RWPE2 (cell line): Measurements from ENCODE around the gene DAB2.

Experiments
- ATAC-seq: fragments of 200-7000 bp; cut with Tn5 transposase; 3 replicates; pipeline ENCODE4 v1.9.1; 2021; ENCODE audit warnings: low read depth
- DNase-seq: peaks from one replicate; pipeline ENCODE4 v3.0.0-alpha.2; 2020; ENCODE audit warnings: low spot score
- H3K27ac ChIP-seq: fragments of 450-650 bp; 2 replicates; pipeline ENCODE4 v1.5.1; 2017; ENCODE audit warnings: mild to moderate bottlenecking; ENCODE audit not compliant: poor library complexity, severe bottlenecking
- H3K27me3 ChIP-seq: fragments of 250-450 bp; sonication (Bioruptor Pico); 2 replicates; pipeline ENCODE4 v1.5.1; 2021; ENCODE audit warnings: mild to moderate bottlenecking, moderate library complexity; ENCODE audit not compliant: insufficient read depth, poor library complexity, severe bottlenecking
- H3K36me3 ChIP-seq: fragments of 250-450 bp; sonication (Bioruptor Pico); 2 replicates; pipeline ENCODE4 v1.5.1; 2020; ENCODE audit warnings: low read depth, mild to moderate bottlenecking, moderate library complexity
- H3K4me1 ChIP-seq: fragments of 250-450 bp; sonication (Bioruptor Pico); 2 replicates; pipeline ENCODE4 v1.5.1; 2021; ENCODE audit warnings: mild to moderate bottlenecking, moderate library complexity; ENCODE audit not compliant: insufficient read depth, poor library complexity, severe bottlenecking
- H3K4me3 ChIP-seq: fragments of 250-450 bp; sonication (Bioruptor Pico); 2 replicates; pipeline ENCODE4 v1.5.1; 2021; ENCODE audit warnings: mild to moderate bottlenecking, moderate library complexity; ENCODE audit not compliant: severe bottlenecking
- H3K9me3 ChIP-seq: fragments of 250-450 bp; sonication (Bioruptor Pico); 2 replicates; pipeline ENCODE4 v1.5.1; 2021; ENCODE audit warnings: mild to moderate bottlenecking, moderate library complexity; ENCODE audit not compliant: severe bottlenecking
- CTCF ChIP-seq: fragments of 450-650 bp; IDR thresholded peaks from one replicate; pipeline ENCODE4 v1.5.1; 2017; ENCODE audit warnings: mild to moderate bottlenecking, moderate library complexity; ENCODE audit not compliant: poor library complexity, severe bottlenecking

The DAB2 gene

GRCh38 chr5:39376293-39376714 lies 48.5 kb downstream of the DAB2 start:
- peak; percentile 94 for ATAC-seq
- DNase-seq: no peak
- H3K9me3 ChIP-seq: no peaks in the 10 kb centered on the region
- no peaks in the 10 kb centered on the region for H3K4me1 ChIP-seq
- no peaks in the 10 kb centered on the region for H3K27me3 ChIP-seq
- H3K36me3 ChIP-seq: no peaks in the 10 kb centered on the region
- TF ChIP-seq CTCF: peak; percentile 97
- H3K27ac ChIP-seq: no peak overlapping the region
- no peak overlapping the region for H3K4me3 ChIP-seq

- no peaks in the 10 kb centered on the region for H3K36me3 ChIP-seq
- no peak for ATAC-seq
- no peaks in the 10 kb centered on the region for H3K27me3 ChIP-seq
- no peak for DNase-seq
- no peaks in the 10 kb centered on the region for H3K9me3 ChIP-seq
- no peak overlapping the region for H3K4me3 ChIP-seq
- no peaks in the 10 kb centered on the region for H3K4me1 ChIP-seq
- no peak overlapping the region for H3K27ac ChIP-seq
- TF ChIP-seq CTCF: no peak
These were observed 51.0 kb downstream of the DAB2 start for GRCh38 chr5:39373791-39374190.

- no peaks in the 10 kb centered on the region for H3K9me3 ChIP-seq
- TF ChIP-seq CTCF: no peak
- no peak for ATAC-seq
- DNase-seq: no peak
- H3K27me3 ChIP-seq: no peaks in the 10 kb centered on the region
- no peaks in the 10 kb centered on the region for H3K4me1 ChIP-seq
- H3K36me3 ChIP-seq: no peaks in the 10 kb centered on the region
- no peak overlapping the region for H3K27ac ChIP-seq
- no peak overlapping the region for H3K4me3 ChIP-seq
These were observed 53.5 kb downstream of the DAB2 start for GRCh38 chr5:39371367-39371635.

- DNase-seq (no peak), ATAC-seq (no peak)
- H3K9me3 ChIP-seq: no peaks in the 10 kb centered on the region
- no peaks in the 10 kb centered on the region for H3K27me3 ChIP-seq
- no peak overlapping the region for H3K4me3 ChIP-seq
- H3K36me3 ChIP-seq: no peaks in the 10 kb centered on the region
- no peak overlapping the region for H3K27ac ChIP-seq
- no peak for TF ChIP-seq CTCF
- H3K4me1 ChIP-seq: no peaks in the 10 kb centered on the region
These were observed 54.0 kb downstream of the DAB2 start for GRCh38 chr5:39370555-39371366.

- no peak for ATAC-seq
- H3K4me3 ChIP-seq: no peak overlapping the region
These were observed 55.5 kb downstream of the DAB2 start for GRCh38 chr5:39369123-39369815.

More at GRCh38 chr5:39369123-39369815, 55.5 kb downstream of the DAB2 start:
- no peaks in the 10 kb centered on the region for H3K4me1 ChIP-seq
- DNase-seq: no peak
- H3K9me3 ChIP-seq: no peaks in the 10 kb centered on the region
- no peaks in the 10 kb centered on the region for H3K36me3 ChIP-seq
- no peak for TF ChIP-seq CTCF
- no peak overlapping the region for H3K27ac ChIP-seq
- H3K27me3 ChIP-seq: no peaks in the 10 kb centered on the region
